Renal cortex interstitium (tissue), 11 donors: ENCODE measurements around the gene ARFGEF3. TPM values are rescaled to one million over a fixed set of nuclear protein-coding genes. Genes with fewer than 3 reads are reported as not detected.

Experiments used
- DNase-seq, 11 donors: peaks; one replicate each; pipeline ENCODE4 v3.0.0-alpha.2; 2013; ENCODE audit warnings: low read depth in 9 of 11, low spot score in 4 of 11; ENCODE audit errors: extremely low read depth in 1 of 11
- polyA plus RNA-seq, 3 donors: library from polyadenylated mRNA; unstranded; fragments of 120-200 nt; gene quantifications; one replicate each; pipeline ENCODE4 v1.2.1, GENCODE V29; 2013; ENCODE audit not compliant: insufficient read length in 3 of 3

ARFGEF3 gene
- polyA plus RNA-seq, 3 donors = 6.1 to 6.8 (median 6.7) TPM

- no peak for DNase-seq
Measured at GRCh38 chr6:138235205-138235604, 73.5 kb downstream of the ARFGEF3 start.

GRCh38 chr6:138235693-138236092 lies 74.0 kb downstream of the ARFGEF3 start:
- DNase-seq = no peak

- no peak for DNase-seq
Measured at GRCh38 chr6:138237463-138237862, 75.7 kb downstream of the ARFGEF3 start.

GRCh38 chr6:138238368-138238767 lies 76.6 kb downstream of the ARFGEF3 start:
- no peak for DNase-seq

GRCh38 chr6:138239774-138240173 lies 78.0 kb downstream of the ARFGEF3 start:
- no peak for DNase-seq

GRCh38 chr6:138240476-138241245 lies 78.9 kb downstream of the ARFGEF3 start:
- DNase-seq = no peak

GRCh38 chr6:138241381-138241780 lies 79.6 kb downstream of the ARFGEF3 start:
- DNase-seq = no peak

GRCh38 chr6:138241934-138242333 lies 80.2 kb downstream of the ARFGEF3 start:
- no peak for DNase-seq

- DNase-seq = no peak
Measured at GRCh38 chr6:138242987-138243592, 81.4 kb downstream of the ARFGEF3 start.

GRCh38 chr6:138245751-138246150 lies 84.0 kb downstream of the ARFGEF3 start:
- DNase-seq = no peak

- DNase-seq = no peak
Measured at GRCh38 chr6:138246650-138247440, 85.1 kb downstream of the ARFGEF3 start.

- no peak for DNase-seq
Measured at GRCh38 chr6:138248011-138248410, 86.3 kb downstream of the ARFGEF3 start.

- DNase-seq = no peak
Measured at GRCh38 chr6:138248878-138249277, 87.1 kb downstream of the ARFGEF3 start.

GRCh38 chr6:138250053-138250452 lies 88.3 kb downstream of the ARFGEF3 start:
- no peak for DNase-seq

- DNase-seq = no peak
Measured at GRCh38 chr6:138250513-138251247, 88.9 kb downstream of the ARFGEF3 start.

GRCh38 chr6:138253731-138254130 lies 92.0 kb downstream of the ARFGEF3 start:
- DNase-seq = no peak

- no peak for DNase-seq
Measured at GRCh38 chr6:138255443-138255842, 93.7 kb downstream of the ARFGEF3 start.

GRCh38 chr6:138257638-138258040 lies 95.9 kb downstream of the ARFGEF3 start:
- no peak for DNase-seq

- no peak for DNase-seq
Measured at GRCh38 chr6:138258197-138258596, 96.5 kb downstream of the ARFGEF3 start.
